Measurements from ENCODE around the gene SLX4IP.

GRCh38 chr20:10402938-10403608 is 32.0 kb upstream of the SLX4IP start:
- TF ChIP-seq POLR2A (IDR thresholded peaks at IDR 0.05; ENCODE audit: low read depth, low read length) (no peak), TAF1 (IDR thresholded peaks at IDR 0.05; ENCODE audit: borderline replicate concordance, low read depth, low read length) (no peak), POLR2AphosphoS5 (IDR thresholded peaks at IDR 0.05; ENCODE audit: low read depth, low read length) (no peak)

Measured in GM12892 (cell line).